GM19351 (cell line): Measurements from ENCODE around the gene GRIA1.

Experiments used
- ATAC-seq: cut with Tn5 transposase; IDR thresholded peaks from one replicate; pipeline ENCODE4 v1.9.1; 2021; ENCODE audit warnings: mild to moderate bottlenecking, moderate library complexity; ENCODE audit not compliant: unreplicated experiment

Gene GRIA1

GRCh38 chr5:153490118-153491037, at the start of gene GRIA1:
GRIA1 (plus strand) TSS chr5:153490670.
- no peak for ATAC-seq

DNA sequence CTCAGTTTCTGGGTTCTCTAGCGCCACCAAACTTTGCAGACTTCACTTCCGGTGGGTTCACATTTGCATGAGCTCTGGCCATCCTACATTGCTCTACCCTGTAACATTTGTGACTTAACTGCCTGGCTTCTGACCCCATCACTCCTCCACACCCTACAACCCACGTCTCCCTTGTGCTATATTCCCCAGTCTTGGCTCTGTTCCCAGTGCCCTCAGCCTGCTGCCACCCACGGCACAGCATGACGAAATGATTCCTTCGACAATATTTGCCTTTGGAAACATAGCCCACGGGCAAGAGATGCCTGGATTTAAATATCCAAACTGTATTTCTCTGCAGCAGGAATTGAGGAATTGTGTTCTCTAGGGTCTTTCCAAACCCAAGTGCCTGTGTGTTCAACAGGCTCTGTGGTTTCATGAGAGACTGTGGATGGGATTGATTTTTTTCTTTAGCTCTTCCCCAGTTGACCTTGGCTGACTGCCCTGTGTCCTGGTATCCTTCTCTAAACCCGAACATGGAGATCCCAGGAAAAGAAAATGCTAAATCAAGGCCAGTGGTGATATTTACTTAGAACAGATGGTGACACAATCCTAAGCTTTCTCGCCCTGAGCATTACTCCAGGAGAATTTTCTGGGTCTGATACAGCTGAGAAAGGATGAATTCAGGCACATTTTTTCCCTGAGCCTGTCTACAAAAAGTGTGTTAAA, 44.4 kb upstream of the GRIA1 start:
- no peak for ATAC-seq

DNA sequence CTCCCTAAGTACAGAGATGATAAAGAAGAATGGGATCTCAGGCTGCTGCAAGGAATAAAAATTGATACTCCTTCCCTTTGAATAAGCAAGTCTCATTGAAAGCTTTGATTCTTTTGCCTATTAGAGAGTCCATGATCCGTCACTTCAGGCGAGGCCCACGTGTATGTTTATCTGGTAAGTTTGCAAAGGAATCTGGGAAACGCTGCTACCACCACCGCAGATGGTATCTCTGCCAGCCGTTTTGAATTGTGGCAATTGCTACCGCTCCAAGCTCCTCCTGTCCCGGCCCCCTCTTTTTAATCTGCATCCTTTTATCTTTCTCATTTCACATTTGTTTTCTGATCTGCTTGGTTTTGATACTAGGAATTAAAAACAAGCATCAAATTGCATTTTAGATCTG, 42.9 kb upstream of the GRIA1 start:
- no peak for ATAC-seq

GRCh38 chr5:153456354-153456753, 34.1 kb upstream of the GRIA1 start:
- ATAC-seq: no peak

DNA sequence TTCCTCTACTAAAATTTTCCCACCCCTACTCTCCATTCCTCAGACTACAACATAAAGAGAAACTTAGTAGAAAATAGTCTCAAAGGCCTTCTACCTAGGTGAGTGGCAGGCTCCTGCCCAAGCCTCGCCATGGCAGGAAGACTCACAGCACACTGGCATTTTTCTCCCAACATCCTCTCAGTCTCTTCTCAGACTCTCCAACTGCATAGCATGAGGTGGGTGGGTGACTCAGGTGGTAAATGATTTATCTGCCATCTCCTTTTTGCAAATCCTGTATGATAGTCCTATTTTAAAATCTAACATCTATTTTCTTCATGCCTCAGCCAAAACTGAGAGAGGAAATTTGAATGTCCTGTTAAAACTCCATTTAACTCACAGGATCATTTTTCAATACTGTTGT, 33.5 kb upstream of the GRIA1 start:
- ATAC-seq: no peak

- ATAC-seq: no peak
Observed at GRCh38 chr5:153458268-153458667, 32.2 kb upstream of the GRIA1 start.

- no peak for ATAC-seq
Observed at GRCh38 chr5:153459051-153459743, 31.3 kb upstream of the GRIA1 start.

DNA sequence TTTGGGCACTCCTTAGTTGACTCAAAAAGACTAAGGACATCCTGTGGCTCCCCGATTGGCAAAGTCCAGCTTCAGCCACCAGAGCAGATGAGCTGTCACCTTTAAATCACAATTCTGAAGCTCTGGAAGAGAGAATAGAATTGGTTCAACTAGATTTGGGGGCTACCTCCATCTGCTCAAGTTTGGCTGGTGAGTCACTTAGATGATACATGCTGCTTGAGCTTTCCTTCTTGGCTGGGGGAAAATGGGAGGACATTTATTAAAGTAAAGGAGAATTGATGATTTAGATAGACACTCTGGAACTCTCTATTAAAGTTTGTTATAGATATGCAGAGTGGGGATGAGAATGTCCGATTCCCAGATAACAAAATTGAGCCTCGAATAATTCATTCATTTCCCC, 30.0 kb upstream of the GRIA1 start:
- ATAC-seq: no peak

DNA sequence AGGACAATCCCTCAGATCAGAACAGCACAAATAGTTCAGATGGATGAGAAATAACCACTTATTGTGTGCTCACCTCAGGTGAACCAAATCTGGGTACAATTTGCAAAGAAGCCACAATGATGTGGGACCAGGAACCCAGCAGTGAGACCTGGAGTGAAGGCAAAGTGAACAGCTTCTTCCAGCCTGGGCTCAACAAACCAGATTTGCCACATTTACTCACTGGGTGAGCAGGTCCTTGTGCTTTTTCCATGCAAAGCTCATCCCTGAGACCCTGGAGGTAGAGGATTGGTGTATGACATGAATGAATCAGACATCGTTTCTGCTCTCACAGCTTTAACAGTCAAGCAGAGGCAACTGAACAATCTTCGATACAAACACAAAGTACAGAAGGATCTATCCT, 29.1 kb upstream of the GRIA1 start:
- ATAC-seq: no peak

- ATAC-seq: no peak
Observed at GRCh38 chr5:153463806-153464205, 26.7 kb upstream of the GRIA1 start.

GRCh38 chr5:153467546-153467945, 22.9 kb upstream of the GRIA1 start:
- no peak for ATAC-seq

DNA sequence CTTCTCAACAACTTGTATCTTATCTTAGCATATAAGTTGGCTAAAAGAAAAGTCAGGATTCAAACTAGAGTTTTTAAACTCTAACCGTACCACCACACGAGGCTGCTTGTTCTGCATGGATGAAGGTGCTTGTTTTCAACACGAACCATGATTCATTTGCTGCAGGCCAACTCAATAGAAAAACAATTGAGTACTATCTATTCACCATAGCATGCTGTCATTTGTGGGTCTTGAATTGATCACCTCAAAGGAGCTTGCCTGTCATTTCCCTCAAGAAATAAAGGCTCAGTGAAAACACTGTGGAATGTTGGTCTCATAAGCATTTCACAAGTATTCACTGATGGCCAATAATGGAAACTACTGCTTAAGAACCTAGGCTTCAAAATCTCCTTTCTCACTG, 21.0 kb upstream of the GRIA1 start:
- ATAC-seq: no peak

GRCh38 chr5:153470736-153471135, 19.7 kb upstream of the GRIA1 start:
- no peak for ATAC-seq

GRCh38 chr5:153476767-153477166, 13.7 kb upstream of the GRIA1 start:
- no peak for ATAC-seq

- peak; percentile 82 for ATAC-seq
Observed at GRCh38 chr5:153480401-153480800, 10.1 kb upstream of the GRIA1 start.

DNA sequence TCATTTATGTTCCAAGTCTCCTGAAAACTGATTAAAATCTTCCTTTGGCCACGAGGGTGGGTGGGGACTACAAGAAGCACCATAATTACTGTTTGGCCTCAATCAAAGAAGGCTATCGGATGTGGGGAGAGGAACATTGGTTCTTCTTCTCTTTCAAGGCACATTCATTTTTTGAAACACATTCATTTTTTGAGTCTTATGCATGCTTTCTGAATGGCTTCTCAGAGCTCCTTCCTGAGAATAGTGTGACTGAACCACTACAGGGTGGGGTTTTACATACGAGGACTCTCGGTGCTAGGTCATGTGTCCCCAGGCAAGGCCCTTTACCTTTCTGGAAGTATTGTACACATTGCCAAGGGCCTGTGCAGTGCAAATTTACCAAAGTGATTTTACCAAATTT, 7.0 kb upstream of the GRIA1 start:
- ATAC-seq: no peak

DNA sequence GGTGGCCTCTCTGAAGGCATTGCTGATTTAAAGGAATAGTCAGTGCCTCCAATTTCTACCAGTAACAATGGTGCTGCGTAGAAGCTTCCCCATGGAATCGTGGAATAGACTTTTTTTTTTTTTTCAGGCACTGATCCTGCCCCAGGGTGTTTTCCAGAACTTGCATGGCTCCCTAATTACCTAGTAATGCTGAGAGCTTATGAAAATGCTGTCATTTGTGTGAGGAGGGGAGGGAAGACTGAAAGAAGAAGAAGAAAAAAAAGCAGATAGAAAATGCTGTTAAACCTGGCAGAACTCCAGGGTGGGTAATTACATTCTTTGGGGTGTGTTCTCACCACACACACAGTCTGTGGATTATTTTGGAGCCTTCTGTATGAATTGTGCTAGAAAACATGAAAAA, 4.8 kb upstream of the GRIA1 start:
- ATAC-seq: no peak

DNA sequence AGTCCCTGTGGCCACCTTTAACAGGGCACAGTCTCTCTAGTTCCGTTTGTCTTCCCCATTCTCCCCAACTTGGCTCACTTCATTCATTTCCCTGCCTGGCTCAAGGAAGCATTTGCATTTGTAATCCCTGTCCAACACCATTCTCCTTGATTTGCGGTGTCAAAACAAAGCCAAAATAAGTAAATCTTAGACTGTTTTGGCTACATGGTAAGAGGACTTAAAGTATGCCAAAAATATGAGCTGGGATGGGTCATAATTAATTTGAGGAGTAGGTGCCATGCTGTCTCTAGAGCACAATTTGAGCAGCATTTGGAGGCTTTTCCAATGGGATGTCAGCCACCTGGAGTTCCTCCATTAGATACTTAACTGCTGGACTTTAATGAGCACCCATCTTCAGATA, 3.7 kb upstream of the GRIA1 start:
- ATAC-seq: no peak

DNA sequence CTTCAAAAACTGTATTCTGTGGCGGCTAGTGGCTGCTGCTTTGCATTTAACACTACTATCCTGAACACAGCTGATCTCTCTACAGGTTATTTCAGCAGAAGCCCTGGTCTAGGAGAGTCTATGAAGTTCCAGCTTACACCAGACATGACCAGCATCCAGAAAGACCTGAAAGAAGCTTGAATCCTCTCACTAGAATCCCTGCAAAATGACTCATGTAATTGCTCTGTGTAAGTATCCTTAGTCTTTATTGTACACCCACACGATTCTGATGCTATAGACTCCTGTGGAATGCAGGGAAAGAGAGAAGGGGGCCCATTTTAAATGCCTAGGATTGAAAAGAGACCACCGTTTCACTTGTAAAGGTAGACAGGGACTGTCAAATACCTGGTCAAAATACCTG, 859 bp upstream of the GRIA1 start:
- ATAC-seq: no peak

DNA sequence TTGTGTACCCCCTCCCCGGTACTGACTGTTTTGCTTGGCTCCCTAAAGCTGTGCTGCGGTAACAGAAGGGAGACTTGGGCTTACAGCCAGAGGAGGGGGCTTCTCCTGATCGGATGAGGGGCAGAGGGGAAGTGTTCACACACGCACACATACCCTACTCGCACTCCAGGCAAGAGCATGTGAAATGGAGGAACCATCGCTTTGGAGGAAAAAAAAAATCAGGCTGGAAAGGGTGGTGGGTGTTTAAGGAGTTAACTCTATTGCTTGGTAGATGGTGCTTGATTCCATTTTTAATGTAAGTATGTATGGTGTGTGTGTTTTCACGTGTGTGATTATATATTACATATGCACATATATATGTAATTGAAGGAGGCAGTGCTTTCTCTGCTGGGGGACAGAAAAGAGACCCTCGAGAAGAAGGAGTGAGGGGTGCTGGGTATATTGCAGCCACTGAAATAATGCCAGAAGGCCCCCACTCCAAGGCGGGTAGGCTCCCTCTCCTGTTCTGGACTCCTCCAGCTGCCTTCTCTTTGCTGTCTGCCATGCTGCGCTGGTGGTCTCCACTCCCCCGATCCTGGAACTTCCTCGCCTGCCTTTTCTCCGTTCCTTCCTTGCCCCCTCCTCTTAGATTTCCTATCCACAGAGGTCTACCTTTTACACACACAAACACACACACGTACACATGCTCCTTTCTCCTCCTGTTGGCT, 721 bp downstream of the GRIA1 start:
- ATAC-seq: no peak

DNA sequence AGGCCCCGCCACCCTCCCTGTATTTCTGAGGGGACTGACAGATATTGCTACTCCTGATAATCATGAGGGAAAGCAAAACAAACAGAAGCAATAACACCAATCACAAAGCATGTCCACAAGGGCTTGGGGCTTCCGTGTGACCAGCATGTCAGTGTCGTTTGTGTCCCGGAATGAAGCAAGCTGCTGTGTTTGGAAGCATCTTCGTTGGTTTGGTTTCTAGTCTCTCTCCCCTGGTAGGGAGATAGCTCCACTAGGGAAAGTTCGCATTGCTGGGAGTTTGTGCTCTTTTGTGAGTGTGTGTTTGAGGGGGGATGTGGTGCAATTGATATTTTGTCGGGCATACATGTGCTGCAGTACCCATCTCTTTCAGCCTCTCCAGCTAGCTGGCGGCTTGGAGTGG, 1.4 kb downstream of the GRIA1 start:
- no peak for ATAC-seq
